ENCODE measurements around the gene RNF121.
"Not testable (repeated sequence)": the region's sequence is repeated elsewhere in the genome, so short reads cannot be mapped to it uniquely, and the experiment has no call there.

Gene RNF121

GRCh38 chr11:71928737-71929443, at the start of gene RNF121:
Gene RNF121, plus strand, starts transcription at chr11:71929046. Its CDS starts 16 bp downstream, at chr11:71929062.
- peak; percentile 97 for DNase-seq

GRCh38 chr11:71885806-71886205, 43.0 kb upstream of the RNF121 start:
- not testable (repeated sequence) for DNase-seq

GRCh38 chr11:71888335-71889010, 40.4 kb upstream of the RNF121 start:
- not testable (repeated sequence) for DNase-seq

GRCh38 chr11:71889181-71889872, 39.5 kb upstream of the RNF121 start:
- DNase-seq, result not testable (repeated sequence)

GRCh38 chr11:71895961-71896360, 32.9 kb upstream of the RNF121 start:
- no peak for DNase-seq

GRCh38 chr11:71901137-71901536, 27.7 kb upstream of the RNF121 start:
- not testable (repeated sequence) for DNase-seq

- no peak for DNase-seq
Measured at GRCh38 chr11:71908218-71908617, 20.6 kb upstream of the RNF121 start.

GRCh38 chr11:71910775-71911174, 18.1 kb upstream of the RNF121 start:
- not testable (repeated sequence) for DNase-seq

- DNase-seq, result not testable (repeated sequence)
Measured at GRCh38 chr11:71911321-71911985, 17.4 kb upstream of the RNF121 start.

- not testable (repeated sequence) for DNase-seq
Measured at GRCh38 chr11:71911986-71912340, 16.9 kb upstream of the RNF121 start.

- no peak for DNase-seq
Measured at GRCh38 chr11:71913756-71914526, 14.9 kb upstream of the RNF121 start.

GRCh38 chr11:71914617-71915189, 14.1 kb upstream of the RNF121 start:
- no peak for DNase-seq

- no peak for DNase-seq
Measured at GRCh38 chr11:71917646-71918140, 11.2 kb upstream of the RNF121 start.

- peak; percentile 94 for DNase-seq
Measured at GRCh38 chr11:71927820-71928736, 768 bp upstream of the RNF121 start, which contains the start of gene XNDC1N. Gene XNDC1N, minus strand, starts transcription at chr11:71928594. Its CDS starts 5,241 bp downstream, at chr11:71923353.

- no peak for DNase-seq
Measured at GRCh38 chr11:71929491-71929890, 645 bp downstream of the RNF121 start.

GRCh38 chr11:71930556-71931244, 1.9 kb downstream of the RNF121 start:
- DNase-seq, result no peak

GRCh38 chr11:71931245-71931602, 2.4 kb downstream of the RNF121 start:
- DNase-seq, result no peak

- DNase-seq, result no peak
Measured at GRCh38 chr11:71933141-71933933, 4.5 kb downstream of the RNF121 start.

GRCh38 chr11:71934213-71934612, 5.4 kb downstream of the RNF121 start:
- no peak for DNase-seq

Data from hematopoietic multipotent progenitor cell treated with erythropoietin and hydrocortisone succinate and interleukin-3 and kit ligand, for 8 days (in vitro differentiated cells).